UCSD-AML1 (cell line): Measurements from ENCODE around the gene KCNJ16.
"Not testable (repeated sequence)": the region's sequence is repeated elsewhere in the genome, so short reads cannot be mapped to it uniquely, and the experiment has no call there.

Experiments used
- DNase-seq: peaks from one replicate; lab custom pipeline; 2025; ENCODE audit not compliant: unreplicated experiment; lab: John Stamatoyannopoulos, UW

The KCNJ16 gene

GRCh38 chr17:70074956-70075355, at the start of gene KCNJ16:
Gene KCNJ16, plus strand, starts transcription at chr17:70075225. Its CDS starts 56,863 bp downstream, at chr17:70132088.
- DNase-seq, result no peak

GRCh38 chr17:70028397-70028796, 46.6 kb upstream of the KCNJ16 start:
- DNase-seq, result no peak

- no peak for DNase-seq
Measured at GRCh38 chr17:70028978-70029767, 45.9 kb upstream of the KCNJ16 start.

- no peak for DNase-seq
Measured at GRCh38 chr17:70030371-70030770, 44.7 kb upstream of the KCNJ16 start.

- no peak for DNase-seq
Measured at GRCh38 chr17:70031341-70031740, 43.7 kb upstream of the KCNJ16 start.

GRCh38 chr17:70033165-70033564, 41.9 kb upstream of the KCNJ16 start:
- no peak for DNase-seq

GRCh38 chr17:70034158-70034557, 40.9 kb upstream of the KCNJ16 start:
- no peak for DNase-seq

GRCh38 chr17:70037498-70037897, 37.5 kb upstream of the KCNJ16 start:
- DNase-seq, result no peak

- no peak for DNase-seq
Measured at GRCh38 chr17:70040336-70040735, 34.7 kb upstream of the KCNJ16 start.

- DNase-seq, result no peak
Measured at GRCh38 chr17:70041061-70041460, 34.0 kb upstream of the KCNJ16 start.

GRCh38 chr17:70041540-70041939, 33.5 kb upstream of the KCNJ16 start:
- no peak for DNase-seq

- not testable (repeated sequence) for DNase-seq
Measured at GRCh38 chr17:70045780-70046179, 29.2 kb upstream of the KCNJ16 start.

- no peak for DNase-seq
Measured at GRCh38 chr17:70047619-70048419, 27.2 kb upstream of the KCNJ16 start.

GRCh38 chr17:70049801-70050591, 25.0 kb upstream of the KCNJ16 start:
- no peak for DNase-seq

- DNase-seq, result no peak
Measured at GRCh38 chr17:70050931-70051330, 24.1 kb upstream of the KCNJ16 start.

GRCh38 chr17:70053241-70054234, 21.5 kb upstream of the KCNJ16 start:
- DNase-seq, result no peak

- no peak for DNase-seq
Measured at GRCh38 chr17:70055000-70055399, 20.0 kb upstream of the KCNJ16 start.

GRCh38 chr17:70059071-70059470, 16.0 kb upstream of the KCNJ16 start:
- no peak for DNase-seq

- no peak for DNase-seq
Measured at GRCh38 chr17:70059649-70060048, 15.4 kb upstream of the KCNJ16 start.

GRCh38 chr17:70060415-70060814, 14.6 kb upstream of the KCNJ16 start:
- no peak for DNase-seq
